Activated CD8-positive, alpha-beta T cell treated with anti-CD3 and anti-CD28 coated beads for 36 hours (primary cell): ENCODE measurements around the gene CCDC154. TPM values are rescaled to one million over a fixed set of nuclear protein-coding genes. Genes with fewer than 3 reads are reported as not detected.

Source experiments
- ATAC-seq: fragments of 200-7000 bp; cut with Tn5 transposase; one replicate; pipeline ENCODE4 v1.10.0; 2021; ENCODE audit warnings: mild to moderate bottlenecking, moderate library complexity
- CTCF ChIA-PET: fragments of 350-600 bp; sonication (Branson Sonifier 250); formaldehyde crosslinking; loops from one replicate; lab custom pipeline; 2021; ENCODE audit warnings: antibody characterized with exemption; lab: Charles Lee
- POLR2A ChIA-PET: fragments of 350-600 bp; sonication (Branson Sonifier 250); formaldehyde crosslinking; loops from one replicate; lab custom pipeline; 2021; ENCODE audit warnings: antibody characterized with exemption; lab: Charles Lee
- DNase-seq: peaks from one replicate; pipeline ENCODE4 v3.0.0-alpha.2; 2020
- H3K27ac Mint-ChIP-seq: one replicate; pipeline ENCODE4 v1.8.0; 2021; ENCODE audit warnings: mild to moderate bottlenecking, mixed read lengths
- H3K27me3 Mint-ChIP-seq: one replicate; pipeline ENCODE4 v1.8.0; 2021; ENCODE audit warnings: mixed read lengths
- H3K36me3 Mint-ChIP-seq: one replicate; pipeline ENCODE4 v1.8.0; 2021; ENCODE audit warnings: low read depth, mixed read lengths
- H3K4me1 Mint-ChIP-seq: one replicate; pipeline ENCODE4 v1.8.0; 2021; ENCODE audit warnings: low read depth, mixed read lengths
- H3K4me3 Mint-ChIP-seq: one replicate; pipeline ENCODE4 v1.8.0; 2021; ENCODE audit warnings: mild to moderate bottlenecking, moderate library complexity, mixed read lengths
- H3K9me3 Mint-ChIP-seq: one replicate; pipeline ENCODE4 v1.8.0; 2021; ENCODE audit warnings: mixed read lengths
- intact Hi-C: fragments of 100-400 bp; cut with micrococcal nuclease; formaldehyde crosslinking; loops from one replicate; pipeline ENCODE4 v1.10.0; 2022
- total RNA-seq, 2 experiments: library from RNA; stranded (reverse); gene quantifications; one replicate each; pipeline ENCODE4 v1.2.3, GENCODE V29; 2021
- TF ChIP-seq, protein P1 (sequence below): fragments of 200-600 bp; IDR thresholded peaks from one replicate; pipeline ENCODE4 v1.8.0; 2022; ENCODE audit warnings: antibody characterized with exemption, mild to moderate bottlenecking

The CCDC154 gene
- total RNA-seq, 2 experiments from 2014 or later, result 1.3 to 1.4 TPM

DNA sequence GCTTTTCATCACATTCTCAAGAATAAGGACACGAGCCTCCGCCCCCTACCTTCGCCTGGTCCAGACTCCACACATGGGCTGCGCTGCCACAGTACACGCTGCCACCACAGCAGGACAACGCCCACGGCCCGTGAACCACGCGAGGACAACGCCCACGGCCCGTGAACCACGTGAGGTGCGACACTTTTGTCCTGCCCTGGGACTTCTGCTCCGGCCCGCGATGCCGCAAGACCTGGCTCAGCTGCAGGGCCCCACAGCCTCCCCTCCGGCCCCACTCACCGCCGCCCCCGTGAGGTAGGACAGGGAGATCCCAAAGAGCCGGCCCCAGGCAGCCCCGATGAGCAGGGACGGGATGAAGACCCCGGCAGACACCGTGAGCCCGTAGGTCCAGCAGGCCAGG, 5.9 kb upstream of the CCDC154 start:
- POLR2A ChIA-PET, result interaction anchor here (1.0 kb wide), 1 partner anchor 42 kb away, joined by 3 read pairs; no protein-coding TSS in a partner anchor
- TF ChIP-seq, protein P1, sequence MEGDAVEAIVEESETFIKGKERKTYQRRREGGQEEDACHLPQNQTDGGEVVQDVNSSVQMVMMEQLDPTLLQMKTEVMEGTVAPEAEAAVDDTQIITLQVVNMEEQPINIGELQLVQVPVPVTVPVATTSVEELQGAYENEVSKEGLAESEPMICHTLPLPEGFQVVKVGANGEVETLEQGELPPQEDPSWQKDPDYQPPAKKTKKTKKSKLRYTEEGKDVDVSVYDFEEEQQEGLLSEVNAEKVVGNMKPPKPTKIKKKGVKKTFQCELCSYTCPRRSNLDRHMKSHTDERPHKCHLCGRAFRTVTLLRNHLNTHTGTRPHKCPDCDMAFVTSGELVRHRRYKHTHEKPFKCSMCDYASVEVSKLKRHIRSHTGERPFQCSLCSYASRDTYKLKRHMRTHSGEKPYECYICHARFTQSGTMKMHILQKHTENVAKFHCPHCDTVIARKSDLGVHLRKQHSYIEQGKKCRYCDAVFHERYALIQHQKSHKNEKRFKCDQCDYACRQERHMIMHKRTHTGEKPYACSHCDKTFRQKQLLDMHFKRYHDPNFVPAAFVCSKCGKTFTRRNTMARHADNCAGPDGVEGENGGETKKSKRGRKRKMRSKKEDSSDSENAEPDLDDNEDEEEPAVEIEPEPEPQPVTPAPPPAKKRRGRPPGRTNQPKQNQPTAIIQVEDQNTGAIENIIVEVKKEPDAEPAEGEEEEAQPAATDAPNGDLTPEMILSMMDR, result no peak
- H3K4me3 Mint-ChIP-seq, result no peak overlapping the region
- no peaks in the 10 kb centered on the region for H3K9me3 Mint-ChIP-seq
- no peak overlapping the region for H3K27ac Mint-ChIP-seq
- ATAC-seq (no peak), DNase-seq (no peak)
- no peaks in the 10 kb centered on the region for H3K27me3 Mint-ChIP-seq
- no peaks in the 10 kb centered on the region for H3K36me3 Mint-ChIP-seq
- no peaks in the 10 kb centered on the region for H3K4me1 Mint-ChIP-seq
- intact Hi-C loops, result no loop called here
- CTCF ChIA-PET, result no interaction called here

GRCh38 chr16:1449201-1449788, 4.9 kb upstream of the CCDC154 start:
- ChIA-PET CTCF (no interaction called here), POLR2A (no interaction called here)
- Mint-ChIP-seq H3K4me3 (no peak overlapping the region), H3K4me1 (no peaks in the 10 kb centered on the region), H3K36me3 (no peaks in the 10 kb centered on the region), H3K9me3 (no peaks in the 10 kb centered on the region), H3K27me3 (no peaks in the 10 kb centered on the region), H3K27ac (no peak overlapping the region)
- TF ChIP-seq, protein P1, result no peak
- intact Hi-C loops, result no loop called here
- ATAC-seq (no peak), DNase-seq (no peak)

GRCh38 chr16:1448536-1449116, 4.3 kb upstream of the CCDC154 start:
- Mint-ChIP-seq H3K4me3 (no peak overlapping the region), H3K27me3 (no peaks in the 10 kb centered on the region), H3K4me1 (no peaks in the 10 kb centered on the region), H3K36me3 (no peaks in the 10 kb centered on the region), H3K27ac (no peak overlapping the region), H3K9me3 (no peaks in the 10 kb centered on the region)
- ATAC-seq (no peak), DNase-seq (no peak)
- ChIA-PET POLR2A (no interaction called here), CTCF (no interaction called here)
- intact Hi-C loops, result no loop called here
- TF ChIP-seq, protein P1, result no peak

DNA sequence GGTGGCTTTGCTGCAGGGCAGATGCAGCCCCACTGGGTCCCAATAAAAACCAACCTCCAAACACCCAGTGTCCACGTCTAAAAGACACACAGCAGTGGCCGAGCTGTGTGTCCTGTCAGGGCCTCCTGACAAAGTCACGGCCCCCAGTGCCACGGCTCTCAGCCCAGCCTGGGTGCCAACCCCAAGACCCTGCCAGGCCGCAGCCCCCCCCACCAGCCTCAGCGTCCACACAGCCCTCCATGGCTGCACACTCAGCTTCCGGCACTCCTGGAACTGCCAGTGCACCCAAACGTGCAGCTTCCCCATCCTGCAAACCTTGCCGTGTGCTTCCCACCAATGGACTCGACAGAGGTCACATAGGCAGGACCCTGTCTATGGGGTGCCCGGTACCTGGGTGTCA, 3.6 kb upstream of the CCDC154 start:
- Mint-ChIP-seq H3K4me1 (no peaks in the 10 kb centered on the region), H3K27me3 (no peaks in the 10 kb centered on the region), H3K36me3 (no peaks in the 10 kb centered on the region), H3K4me3 (no peak overlapping the region), H3K27ac (no peak overlapping the region), H3K9me3 (no peaks in the 10 kb centered on the region)
- DNase-seq, result no peak
- ChIA-PET CTCF (no interaction called here), POLR2A (no interaction called here)
- intact Hi-C loops, result no loop called here
- no peak for ATAC-seq
- TF ChIP-seq, protein P1, result no peak

DNA sequence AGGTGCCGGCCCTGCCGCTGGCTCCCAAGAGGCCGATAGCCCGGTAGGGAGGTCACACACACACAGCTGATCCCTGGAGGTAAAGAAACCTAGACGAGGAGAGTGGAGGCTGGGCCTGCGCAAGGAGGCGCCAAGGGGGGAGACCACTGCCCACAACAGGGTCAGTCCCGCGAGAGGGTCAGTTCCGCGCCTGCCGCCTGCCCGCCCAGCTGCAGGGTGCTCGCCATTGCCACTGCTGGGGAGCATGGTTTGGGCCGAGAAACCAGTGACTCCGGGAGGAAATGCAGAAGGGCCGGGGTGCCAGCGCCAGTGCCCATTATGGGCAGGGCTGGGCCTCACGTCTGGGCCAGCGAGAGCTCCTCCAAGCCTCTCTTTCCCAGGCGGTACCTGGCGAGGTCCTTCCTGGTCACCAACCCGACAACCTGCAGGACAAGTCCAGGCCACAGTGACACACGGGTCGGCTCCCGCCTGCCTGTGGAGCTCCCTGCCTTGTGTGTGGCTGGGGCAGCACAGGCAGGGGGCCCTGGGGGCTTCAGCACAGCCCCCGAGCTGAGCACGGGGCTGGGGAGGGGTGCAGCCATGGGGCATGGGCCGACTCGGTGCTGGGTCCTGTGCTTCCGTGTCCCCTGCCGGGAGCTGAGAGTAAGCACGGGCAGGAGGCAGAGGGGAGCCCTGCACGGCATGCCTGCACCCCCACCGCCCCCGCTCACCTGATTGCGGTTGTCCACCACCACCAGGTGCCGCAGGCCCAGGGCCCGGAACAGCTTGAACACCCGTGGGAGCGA, 2.1 kb upstream of the CCDC154 start:
- CTCF ChIA-PET, result no interaction called here
- Mint-ChIP-seq H3K4me3 (no peak overlapping the region), H3K36me3 (no peaks in the 10 kb centered on the region)

More for the DNA sequence above, 2.1 kb upstream of the CCDC154 start:
- TF ChIP-seq, protein P1, result no peak
- H3K27ac Mint-ChIP-seq, result no peak overlapping the region
- no peaks in the 10 kb centered on the region for H3K27me3 Mint-ChIP-seq
- intact Hi-C loops, result no loop called here
- no peaks in the 10 kb centered on the region for H3K9me3 Mint-ChIP-seq
- DNase-seq, result no peak
- no peaks in the 10 kb centered on the region for H3K4me1 Mint-ChIP-seq
- POLR2A ChIA-PET, result interaction anchor here (1.1 kb wide), 2 partner anchors 13 to 25 kb away, joined by 3 read pairs; no protein-coding TSS in a partner anchor
- ATAC-seq, result no peak
